B cell (primary cell): ENCODE measurements around the gene ZNF579.

Source experiments
- CTCF ChIP-seq: fragments of 200-600 bp; IDR thresholded peaks from one replicate; pipeline ENCODE4 v1.8.0; 2022; ENCODE audit warnings: antibody characterized with exemption, mild to moderate bottlenecking
- EZH2 ChIP-seq: IDR thresholded peaks from 2 replicates; pipeline ENCODE4 v1.6.1; 2012; ENCODE audit warnings: borderline replicate concordance, low read depth, mild to moderate bottlenecking, moderate library complexity, low read length; ENCODE audit not compliant: insufficient read depth, poor library complexity, severe bottlenecking

- TF ChIP-seq CTCF = no peak
- TF ChIP-seq EZH2 = no peak
These were observed 41.1 kb upstream of the ZNF579 start for GRCh38 chr19:55621673-55622231.
